Measurements from ENCODE around the gene TOMM22. TPM values are rescaled to one million over a fixed set of nuclear protein-coding genes. Genes with fewer than 3 reads are reported as not detected.

Gene TOMM22
- total and polyA plus RNA-seq, 2 donors (not counting 3 experiments of a cell fraction or from before 2014, with no cell fraction given), result 62.3 to 98.8 TPM

DNA sequence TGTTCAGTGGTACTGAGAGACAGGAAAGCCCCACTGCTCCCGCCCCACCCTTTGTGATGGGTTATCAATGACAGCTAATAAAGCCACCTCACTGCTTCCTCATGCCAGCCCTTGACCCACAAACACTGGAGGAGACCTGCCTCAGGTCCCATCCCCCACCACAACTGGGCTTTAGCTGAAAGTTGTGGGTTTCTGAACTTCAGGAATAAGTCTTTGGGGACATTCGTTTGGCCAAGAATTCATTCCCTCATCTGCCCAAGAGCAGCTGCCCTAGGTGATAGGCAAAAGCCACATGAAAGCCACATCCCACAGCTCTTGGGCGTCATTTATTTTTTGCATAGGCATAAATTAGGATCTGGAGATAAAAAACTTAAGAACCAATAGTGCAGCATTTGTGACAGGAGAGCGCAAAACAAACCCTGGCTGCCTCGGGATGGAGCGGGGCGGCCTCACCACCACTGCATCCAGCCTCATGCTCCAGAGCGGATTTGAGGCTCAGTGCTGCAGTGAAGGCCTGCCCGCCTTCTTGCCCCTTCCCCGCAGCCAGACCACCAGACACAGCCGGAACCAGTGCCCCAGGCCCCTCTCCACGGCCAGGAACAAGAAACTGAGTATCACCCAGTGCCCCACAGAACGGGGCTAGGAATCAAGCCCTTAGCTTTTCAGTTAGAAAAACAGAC, 52.8 kb downstream of the TOMM22 start:
- FAIRE-seq, result no peak
- no peaks in the 10 kb centered on the region for H3K9me3 ChIP-seq (replicated peaks; ENCODE audit: control insufficient read depth, insufficient read depth, low read length)
- peaks cover 7 to 54% of the 10 kb centered on the region in 2 experiments for H3K36me3 ChIP-seq (ENCODE audit: control insufficient read depth in 2 of 2, extremely low read depth in 1 of 2, insufficient read depth in 2 of 2, low read length in 2 of 2)
- TSS peak; percentile 66 for BruUV-seq (replicated peaks)
- no peaks in the 10 kb centered on the region for H3K27me3 ChIP-seq (ENCODE audit: control insufficient read depth in 2 of 2, insufficient read depth in 2 of 2, low read length in 2 of 2)
- H3K4me2 ChIP-seq (ENCODE audit: insufficient read depth, low read length), result no peak overlapping the region
- H3K27ac ChIP-seq (ENCODE audit: insufficient read depth, low read depth, low read length), result no peak overlapping the region
- TF ChIP-seq MYC (IDR thresholded peaks at IDR 0.05; ENCODE audit: low read depth, low read length), result no peak
- no peak for TF ChIP-seq JUN (IDR thresholded peaks at IDR 0.05; ENCODE audit: borderline replicate concordance, insufficient read depth, insufficient read length, low read depth)
- TF ChIP-seq, protein P1, sequence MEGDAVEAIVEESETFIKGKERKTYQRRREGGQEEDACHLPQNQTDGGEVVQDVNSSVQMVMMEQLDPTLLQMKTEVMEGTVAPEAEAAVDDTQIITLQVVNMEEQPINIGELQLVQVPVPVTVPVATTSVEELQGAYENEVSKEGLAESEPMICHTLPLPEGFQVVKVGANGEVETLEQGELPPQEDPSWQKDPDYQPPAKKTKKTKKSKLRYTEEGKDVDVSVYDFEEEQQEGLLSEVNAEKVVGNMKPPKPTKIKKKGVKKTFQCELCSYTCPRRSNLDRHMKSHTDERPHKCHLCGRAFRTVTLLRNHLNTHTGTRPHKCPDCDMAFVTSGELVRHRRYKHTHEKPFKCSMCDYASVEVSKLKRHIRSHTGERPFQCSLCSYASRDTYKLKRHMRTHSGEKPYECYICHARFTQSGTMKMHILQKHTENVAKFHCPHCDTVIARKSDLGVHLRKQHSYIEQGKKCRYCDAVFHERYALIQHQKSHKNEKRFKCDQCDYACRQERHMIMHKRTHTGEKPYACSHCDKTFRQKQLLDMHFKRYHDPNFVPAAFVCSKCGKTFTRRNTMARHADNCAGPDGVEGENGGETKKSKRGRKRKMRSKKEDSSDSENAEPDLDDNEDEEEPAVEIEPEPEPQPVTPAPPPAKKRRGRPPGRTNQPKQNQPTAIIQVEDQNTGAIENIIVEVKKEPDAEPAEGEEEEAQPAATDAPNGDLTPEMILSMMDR (IDR thresholded peaks at IDR 0.05; ENCODE audit: extremely low read depth in 1 of 2, insufficient read depth in 1 of 2, low read depth in 1 of 2, low read length in 2 of 2), result no peak
- TF ChIP-seq EZH2 (IDR thresholded peaks at IDR 0.05; ENCODE audit: borderline replicate concordance, low read depth, low read length, severe bottlenecking), result no peak
- no peak for TF ChIP-seq POLR2AphosphoS5 (IDR thresholded peaks at IDR 0.05; ENCODE audit: insufficient read depth, low read depth, low read length)
- H2AFZ ChIP-seq (ENCODE audit: low read depth, low read length), result no peak overlapping the region
- dilution Hi-C loops (cut with MboI; ENCODE audit: extremely low pct_ligation_motif_present, low sequenced_read_pairs), result no loop called here
- intact Hi-C loops (cut with micrococcal nuclease), result no loop called here
- H3K4me3 ChIP-seq (replicated peaks in 1 of 3; ENCODE audit: insufficient read depth in 1 of 3, low read depth in 1 of 3, low read length in 3 of 3), result no peak overlapping the region
- no peaks in the 10 kb centered on the region for H4K20me1 ChIP-seq (replicated peaks; ENCODE audit: control insufficient read depth, extremely low read depth, insufficient read depth, low read length)
- DNase-seq (ENCODE audit: low read depth, low spot score), result no peak
- ChIA-PET POLR2A (no interaction called here), CTCF (interaction anchor here (1.0 to 3.9 kb wide), 6 partner anchors 8 to 683 kb away, joined by 3 to 19 read pairs (median 6); no protein-coding TSS in a partner anchor)
- H3K9me1 ChIP-seq (replicated peaks; ENCODE audit: control insufficient read depth, extremely low read depth, insufficient read depth, low read length), result no peaks in the 10 kb centered on the region
- H3K9ac ChIP-seq (replicated peaks; ENCODE audit: extremely low read depth, insufficient read depth, low read length), result no peak overlapping the region
- no peaks in the 10 kb centered on the region for H3K4me1 ChIP-seq (ENCODE audit: control insufficient read depth, extremely low read depth, insufficient read depth, low read length)
- H3K79me2 ChIP-seq (ENCODE audit: control insufficient read depth, insufficient read depth, low read length), result no peaks in the 10 kb centered on the region

Other genes with a start within 250 kb of the TOMM22 start
- not detected in 2 replicates for gene KCNJ4, start 226.8 kb upstream of the TOMM22 start, total RNA-seq
- gene KCNJ4, start 226.8 kb upstream of the TOMM22 start, polyA plus RNA-seq, result not detected in 2 replicates
- 28.6 and 40.2 TPM in 2 replicates for gene KDELR3, start 213.9 kb upstream of the TOMM22 start, total RNA-seq
- gene KDELR3, start 213.9 kb upstream of the TOMM22 start, polyA plus RNA-seq, result 61.3 and 64.2 TPM in 2 replicates
- gene DDX17, start 175.6 kb upstream of the TOMM22 start, total RNA-seq, result 377 and 393 TPM in 2 replicates
- gene DDX17, start 175.6 kb upstream of the TOMM22 start, polyA plus RNA-seq, result 402 and 454 TPM in 2 replicates
- 0.91 and 1.1 TPM in 2 replicates for gene DMC1, start 111.8 kb upstream of the TOMM22 start, total RNA-seq
- gene DMC1, start 111.8 kb upstream of the TOMM22 start, polyA plus RNA-seq, result 0.22 and 0.24 TPM in 2 replicates
- gene FAM227A, start 25.6 kb upstream of the TOMM22 start, total RNA-seq, result 1.4 and 1.9 TPM in 2 replicates
- gene FAM227A, start 25.6 kb upstream of the TOMM22 start, polyA plus RNA-seq, result 0.49 and 0.58 TPM in 2 replicates
- gene CBY1, start 25.3 kb upstream of the TOMM22 start, total RNA-seq, result 34.4 and 37.0 TPM in 2 replicates
- 38.9 and 41.8 TPM in 2 replicates for gene CBY1, start 25.3 kb upstream of the TOMM22 start, polyA plus RNA-seq
- gene JOSD1, start 19.0 kb downstream of the TOMM22 start, total RNA-seq, result 64.9 and 73.1 TPM in 2 replicates
- 57.2 and 61.7 TPM in 2 replicates for gene JOSD1, start 19.0 kb downstream of the TOMM22 start, polyA plus RNA-seq
- gene GTPBP1, start 24.0 kb downstream of the TOMM22 start, total RNA-seq, result 43.9 and 50.3 TPM in 2 replicates
- 27.1 and 29.8 TPM in 2 replicates for gene GTPBP1, start 24.0 kb downstream of the TOMM22 start, polyA plus RNA-seq
- 133 and 137 TPM in 2 replicates for gene SUN2, start 74.0 kb downstream of the TOMM22 start, total RNA-seq
- gene SUN2, start 74.0 kb downstream of the TOMM22 start, polyA plus RNA-seq, result 74.2 and 76.7 TPM in 2 replicates
- gene DNAL4, start 112.2 kb downstream of the TOMM22 start, total RNA-seq, result 12.2 and 12.9 TPM in 2 replicates
- 22.7 and 24.7 TPM in 2 replicates for gene DNAL4, start 112.2 kb downstream of the TOMM22 start, polyA plus RNA-seq
- 0.73 and 0.95 TPM in 2 replicates for gene NPTXR, start 162.1 kb downstream of the TOMM22 start, total RNA-seq
- 0.37 and 0.43 TPM in 2 replicates for gene NPTXR, start 162.1 kb downstream of the TOMM22 start, polyA plus RNA-seq
- 60.9 and 62.6 TPM in 2 replicates for gene CBX6, start 190.3 kb downstream of the TOMM22 start, total RNA-seq
- gene CBX6, start 190.3 kb downstream of the TOMM22 start, polyA plus RNA-seq, result 14.9 and 18.2 TPM in 2 replicates

All from endothelial cell of umbilical vein (primary cell).